K562 (cell line): ENCODE results near the gene TARBP1. TPM values are rescaled to one million over a fixed set of nuclear protein-coding genes. Genes with fewer than 3 reads are reported as not detected.

Source experiments
- ATAC-seq: fragments of 200-7000 bp; cut with Tn5 transposase; 3 replicates; pipeline ENCODE4 v1.9.1; 2020; ENCODE audit warnings: moderate library complexity
- BruUV-seq: library from RNA; stranded (reverse); fragments of 400-500 nt; replicated peaks from 2 replicates; lab custom pipeline; 2021; lab: Mats Ljungman, UMichigan
- CTCF ChIA-PET: fragments of 300-600 bp; formaldehyde crosslinking; extraction: SDS; loops from one replicate; lab custom pipeline; 2021; ENCODE audit warnings: low intra/inter-chr PET ratio; lab: Yijun Ruan, JAX
- POLR2A ChIA-PET: fragments of 300-600, 350-650 bp; sonication (Branson Sonifier 250); formaldehyde crosslinking; extraction: SDS; loops from one replicate; lab custom pipeline; 2021; ENCODE audit warnings: antibody characterized with exemption, inconsistent platforms; lab: Yijun Ruan, JAX
- DNase-seq, 4 experiments: peaks; one replicate each; pipeline versions ENCODE4 v3.0.0 to v3.0.0-alpha.2; 2011 to 2018; ENCODE audit warnings: low spot score in 3 of 4, mixed read lengths in 3 of 4; ENCODE audit errors: extremely low read depth in 1 of 4
- FAIRE-seq: peaks from 2 replicates; lab custom pipeline; 2011; peaks lifted over from hg19 to GRCh38; lab: Jason Lieb, UNC
- H2AFZ ChIP-seq: 2 replicates; pipeline ENCODE4 v1.6.0; 2011; ENCODE audit warnings: low read depth, low read length, control low read depth, inconsistent platforms
- H3K27ac ChIP-seq: fragments of 200-600 bp; 3 replicates; pipeline ENCODE4 v1.8.0; 2011; ENCODE audit warnings: low read depth, mild to moderate bottlenecking, control low read depth, inconsistent platforms, low read length, moderate library complexity, mixed read lengths; ENCODE audit errors: extremely low read depth
- H3K27me3 ChIP-seq, 2 experiments: fragments of 300-600 bp in 1 of 2; 2 replicates in 1 of 2; 3 replicates in 1 of 2; pipeline versions ENCODE4 v1.6.0 to v1.8.0; 2011; ENCODE audit warnings: inconsistent platforms in 2 of 2, low read length in 2 of 2, mild to moderate bottlenecking in 1 of 2, mixed read lengths in 1 of 2, moderate library complexity in 1 of 2; ENCODE audit not compliant: control insufficient read depth in 2 of 2, insufficient read depth in 2 of 2
- H3K36me3 ChIP-seq: fragments of 300-600 bp; 3 replicates; pipeline ENCODE4 v1.8.0; 2011; ENCODE audit warnings: mild to moderate bottlenecking, low read length, inconsistent platforms; ENCODE audit not compliant: control insufficient read depth, insufficient read depth
- H3K4me1 ChIP-seq, 2 experiments: fragments of 200-600 bp in 1 of 2; replicated peaks in 1 of 2; 2 replicates in 1 of 2; 3 replicates in 1 of 2; pipeline versions ENCODE4 v1.5.1 to v1.8.0; 2011; ENCODE audit warnings: inconsistent platforms in 2 of 2, low read length in 2 of 2, mild to moderate bottlenecking in 1 of 2, mixed read lengths in 1 of 2, moderate library complexity in 1 of 2; ENCODE audit not compliant: control insufficient read depth in 2 of 2, insufficient read depth in 2 of 2
- H3K4me2 ChIP-seq: 2 replicates; pipeline ENCODE4 v1.6.1; 2011; ENCODE audit warnings: low read length, control low read depth, inconsistent platforms, mixed read lengths; ENCODE audit not compliant: insufficient read depth
- H3K4me3 ChIP-seq: fragments of 200-600 bp; sonication (generic), shearing (Covaris generic); 2 replicates; pipeline ENCODE4 v1.5.1; 2016; ENCODE audit warnings: control low read depth, inconsistent platforms
- H3K79me2 ChIP-seq: fragments of 200-600 bp; 3 replicates; pipeline ENCODE4 v1.8.0; 2011; ENCODE audit warnings: low read length, inconsistent platforms; ENCODE audit not compliant: control insufficient read depth, insufficient read depth
- H3K9ac ChIP-seq, 2 experiments: 2 replicates each; pipeline versions ENCODE4 v1.6.0 to v1.6.1; 2011; ENCODE audit warnings: low read depth in 2 of 2, low read length in 2 of 2, control low read depth in 1 of 2, inconsistent platforms in 1 of 2, mild to moderate bottlenecking in 1 of 2, mixed read lengths in 1 of 2; ENCODE audit not compliant: insufficient read depth in 1 of 2
- H3K9me1 ChIP-seq: one replicate; pipeline ENCODE4 v1.6.0; 2011; ENCODE audit warnings: inconsistent platforms, mild to moderate bottlenecking, low read length, moderate library complexity; ENCODE audit not compliant: control insufficient read depth, insufficient read depth
- H3K9me3 ChIP-seq: replicated peaks from 2 replicates; pipeline ENCODE4 v1.5.1; 2011; ENCODE audit warnings: low read depth, low read length, inconsistent platforms; ENCODE audit not compliant: control insufficient read depth, insufficient read depth
- H4K20me1 ChIP-seq: replicated peaks from 2 replicates; pipeline ENCODE4 v1.6.1; 2011; ENCODE audit warnings: low read length, inconsistent platforms, mixed read lengths; ENCODE audit not compliant: control insufficient read depth, insufficient read depth
- ELK3 ChIP-seq: fragments of 450-650 bp; formaldehyde crosslinking; IDR thresholded peaks from 2 replicates; pipeline ENCODE4 v1.4.0; 2020; ENCODE audit warnings: mild to moderate bottlenecking
- HIVEP1 ChIP-seq: fragments of 250-450 bp; sonication (Bioruptor Pico); IDR thresholded peaks from 2 replicates; pipeline ENCODE4 v1.4.0; 2020; ENCODE audit warnings: mild to moderate bottlenecking
- HOXB6 ChIP-seq: fragments of 250-450 bp; sonication (Bioruptor Pico); IDR thresholded peaks from 2 replicates; pipeline ENCODE4 v1.5.1; 2022; ENCODE audit warnings: mild to moderate bottlenecking, borderline replicate concordance
- ID3 ChIP-seq, 2 experiments: fragments of 250-450 bp in 1 of 2; fragments of 450-650 bp in 1 of 2; sonication (Bioruptor Pico) in 1 of 2; IDR thresholded peaks; 2 replicates each; pipeline versions ENCODE4 v1.6.1 to v1.8.0; 2016 to 2021; ENCODE audit warnings: mild to moderate bottlenecking in 2 of 2, moderate library complexity in 2 of 2, missing compliant biosample characterization in 1 of 2, missing genetic modification characterization in 1 of 2
- ILK ChIP-seq: fragments of 450-650 bp; IDR thresholded peaks from 2 replicates; pipeline ENCODE4 v1.6.1; 2016; ENCODE audit warnings: missing genetic modification characterization, low read depth, mild to moderate bottlenecking, missing compliant biosample characterization, moderate library complexity, borderline replicate concordance
- KDM1A ChIP-seq, 2 experiments: fragments of 450-650 bp; IDR thresholded peaks; 2 replicates each; pipeline ENCODE4 v1.6.1; 2016; ENCODE audit warnings: mild to moderate bottlenecking in 2 of 2
- RFX7 ChIP-seq: fragments of 250-450 bp; sonication (Bioruptor Pico); IDR thresholded peaks from 2 replicates; pipeline ENCODE4 v1.5.1; 2021; ENCODE audit warnings: mild to moderate bottlenecking
- STAG1 ChIP-seq: sonication (generic); formaldehyde crosslinking; IDR thresholded peaks from 2 replicates; pipeline ENCODE4 v1.5.0; 2020; ENCODE audit warnings: missing genetic modification reagents, borderline replicate concordance
- ZBTB49 ChIP-seq: sonication (generic); formaldehyde crosslinking; IDR thresholded peaks from 2 replicates; pipeline ENCODE4 v1.8.0; 2022; ENCODE audit warnings: missing genetic modification reagents, mild to moderate bottlenecking, borderline replicate concordance
- ZNF143 ChIP-seq: sonication (generic); formaldehyde crosslinking; IDR thresholded peaks from 2 replicates; pipeline ENCODE4 v1.9.0; 2022; ENCODE audit warnings: mild to moderate bottlenecking, missing genetic modification reagents
- ZNF197 ChIP-seq: fragments of 200-800 bp; sonication (Bioruptor generic); IDR thresholded peaks from 2 replicates; pipeline ENCODE4 v1.6.1; 2016; ENCODE audit warnings: low read depth, missing genetic modification characterization, missing compliant biosample characterization
- ZNF277 ChIP-seq: fragments of 250-450 bp; sonication (Bioruptor Pico); IDR thresholded peaks from 2 replicates; pipeline ENCODE4 v1.8.0; 2022; ENCODE audit warnings: inconsistent platforms, mild to moderate bottlenecking, moderate library complexity, borderline replicate concordance
- ZNF384 ChIP-seq: IDR thresholded peaks from 2 replicates; pipeline ENCODE4 v1.6.1; 2012; ENCODE audit warnings: low read depth, low read length, improper control_type of control experiment
- ZNF561 ChIP-seq: fragments of 450-650 bp; formaldehyde crosslinking; conservative IDR thresholded peaks from 2 replicates; pipeline ENCODE4 v1.4.0; 2020; ENCODE audit warnings: mild to moderate bottlenecking, moderate library complexity
- ZNF778 ChIP-seq: fragments of 450-650 bp; formaldehyde crosslinking; IDR thresholded peaks from 2 replicates; pipeline ENCODE4 v1.4.0; 2020; ENCODE audit warnings: mild to moderate bottlenecking, moderate library complexity
- ZNF780A ChIP-seq: fragments of 250-450 bp; sonication (Bioruptor Pico); IDR thresholded peaks from 2 replicates; pipeline ENCODE4 v1.5.0; 2021; ENCODE audit warnings: mild to moderate bottlenecking
- WGBS: fragments of 100-300 bp; shearing (Covaris generic); methylation state at CpG from one replicate; pipeline ENCODE4 v1.1.6; 2016; ENCODE audit warnings: low coverage, mixed read lengths; ENCODE audit not compliant: insufficient coverage; ENCODE audit errors: missing lambda C conversion rate; 5-methylcytosine and 5-hydroxymethylcytosine counted together
- in situ Hi-C: fragments of 300-500 bp; cut with MboI; formaldehyde crosslinking; loops from 4 replicates; pipeline ENCODE4 v1.15.0; 2018; ENCODE audit warnings: inconsistent platforms, mixed read lengths
- intact Hi-C: fragments of 100-400 bp; cut with micrococcal nuclease; formaldehyde crosslinking; loops from 2 replicates; pipeline ENCODE4 v1.14.2; 2022
- polyA plus RNA-seq, 8 experiments: library from polyadenylated mRNA; depleted of rRNA in 4 of 8; stranded (reverse) in 5 of 8; unstranded in 3 of 8; fragments of >200 nt; fragmentation: Nextera tagmentation in 2 of 8; fragmentation: Illumina TruSeq in 1 of 8; extraction: Ambion mirVana in 2 of 8; extraction: Trizol in 1 of 8; gene quantifications; 2 replicates each; pipeline versions ENCODE4 v1.2.1 to v1.2.3, GENCODE V29; 2011 to 2014; ENCODE audit warnings: inconsistent platforms in 1 of 8, missing spikeins in 1 of 8
- total RNA-seq, 7 experiments: library from RNA; depleted of rRNA in 6 of 7; stranded (reverse); fragments of >200 nt in 6 of 7; fragmentation: Illumina TruSeq in 2 of 7; extraction: Trizol in 2 of 7; gene quantifications; 2 replicates each; pipeline versions ENCODE4 v1.2.1 to v1.2.3, GENCODE V29; 2011 to 2021; ENCODE audit warnings: low replicate concordance in 1 of 7

TARBP1 gene
- total and polyA plus RNA-seq, 9 of the 15 experiments (the other 6 are each of a cell fraction or from before 2014, with no cell fraction given): 8.8 to 48.0 (median 22.9) TPM

- H4K20me1 ChIP-seq: no peaks in the 10 kb centered on the region
- H3K36me3 ChIP-seq: peaks cover 23% of the 10 kb centered on the region; the same call in 1 of the 3 replicates
- no peak for FAIRE-seq
- CTCF ChIA-PET: no interaction called here
- POLR2A ChIA-PET: interaction anchor here (0.7 kb wide), 1 partner anchor 40 kb away, joined by 3 read pairs; no protein-coding TSS in a partner anchor
- no peaks in the 10 kb centered on the region for H3K9me1 ChIP-seq
- no peak overlapping the region for H2AFZ ChIP-seq
- H3K9ac ChIP-seq: no peak overlapping the region
- no peaks in the 10 kb centered on the region for H3K9me3 ChIP-seq
- DNase-seq: peak in 1 of 4 experiments; percentile 15
- H3K79me2 ChIP-seq: no peaks in the 10 kb centered on the region
- H3K4me3 ChIP-seq: no peak overlapping the region
- H3K4me2 ChIP-seq: no peak overlapping the region
- H3K27me3 ChIP-seq: no peaks in the 10 kb centered on the region
- in situ Hi-C loops (no loop called here), intact Hi-C loops (no loop called here)
- no TSS peak for BruUV-seq
- no peak for TF ChIP-seq ZNF561 (CRISPR knock-in tag)
- no peak for TF ChIP-seq RFX7 (CRISPR knock-in tag)
- no peak for TF ChIP-seq HIVEP1
- TF ChIP-seq ZBTB49: no peak
- no peak for TF ChIP-seq ZNF778 (CRISPR knock-in tag)
- no peak for TF ChIP-seq STAG1
- no peak for TF ChIP-seq ZNF197
- TF ChIP-seq ID3 (CRISPR knock-in tag; IDR thresholded peaks at IDR 0.05): no peak
- no peak for TF ChIP-seq ID3 (tag; IDR thresholded peaks at IDR 0.05)
- TF ChIP-seq ZNF277 (CRISPR knock-in tag): no peak
- TF ChIP-seq ELK3 (CRISPR knock-in tag): no peak
- TF ChIP-seq ILK (tag): no peak
- TF ChIP-seq KDM1A (IDR thresholded peaks at IDR 0.05): no peak
- no peak for TF ChIP-seq ZNF143 (CRISPR knock-in tag)
- no peak for TF ChIP-seq HOXB6
- TF ChIP-seq ZNF780A: no peak
- no peak for TF ChIP-seq ZNF384
- ATAC-seq: peak; percentile 46; the same call in 2 of the 3 replicates
- peaks cover 0 to 11% of the 10 kb centered on the region in 2 experiments; a peak in 3 of 5 replicates for H3K4me1 ChIP-seq
- 71% methylated on average over 8 of the region's 8 CpGs for WGBS
- no peak overlapping the region for H3K27ac ChIP-seq
Observed at GRCh38 chr1:234435620-234436019, 43.4 kb downstream of the TARBP1 start.
